ENCODE data around the gene KIZ. TPM values are rescaled to one million over a fixed set of nuclear protein-coding genes. Genes with fewer than 3 reads are reported as not detected.

KIZ gene
- total and polyA plus RNA-seq, 2 experiments from 2014 or later: 13.5 to 15.4 TPM

- WGBS (ENCODE audit: low lambda C conversion rate, missing lambda C conversion rate): 1% methylated on average over 25 of the region's 35 CpGs
- Histone ChIP-seq H3K27ac (no peak overlapping the region), H3K27me3 (peaks cover 100% of the 10 kb centered on the region), H3K4me3 (no peak overlapping the region), H2AFZ (peak overlapping the region; percentile 15), H4K20me1 (ENCODE audit: insufficient read depth, poor library complexity, severe bottlenecking) (no peaks in the 10 kb centered on the region), H3K36me3 (replicated peaks; ENCODE audit: insufficient read depth, low read depth) (no peaks in the 10 kb centered on the region), H3K79me2 (no peaks in the 10 kb centered on the region), H3K4me2 (peak overlapping the region; percentile 76), H3K4me1 (ENCODE audit: insufficient read depth) (peaks cover 27% of the 10 kb centered on the region), H3K9me3 (ENCODE audit: low read depth) (no peaks in the 10 kb centered on the region), H3K9me2 (replicated peaks; ENCODE audit: insufficient read depth) (no peaks in the 10 kb centered on the region)
- TF ChIP-seq CTCF (IDR thresholded peaks at IDR 0.05; ENCODE audit: poor library complexity) (no peak), EZH2phosphoT487 (IDR thresholded peaks at IDR 0.05; ENCODE audit: low read depth, severe bottlenecking, unreplicated experiment) (peak; percentile 3)
- DNase-seq (ENCODE audit: low spot score): peak; percentile 12
Measured at GRCh38 chr20:21101453-21101931, 24.4 kb upstream of the KIZ start.

- Histone ChIP-seq H3K9me2 (replicated peaks; ENCODE audit: insufficient read depth) (no peaks in the 10 kb centered on the region), H3K79me2 (no peaks in the 10 kb centered on the region), H3K9me3 (ENCODE audit: low read depth) (no peaks in the 10 kb centered on the region), H3K4me2 (peak overlapping the region; percentile 76), H3K36me3 (replicated peaks; ENCODE audit: insufficient read depth, low read depth) (no peaks in the 10 kb centered on the region), H3K4me1 (ENCODE audit: insufficient read depth) (peaks cover 27% of the 10 kb centered on the region), H4K20me1 (ENCODE audit: insufficient read depth, poor library complexity, severe bottlenecking) (no peaks in the 10 kb centered on the region), H3K27me3 (peaks cover 100% of the 10 kb centered on the region), H3K27ac (no peak overlapping the region), H2AFZ (peak overlapping the region; percentile 15), H3K4me3 (no peak overlapping the region)
- WGBS (ENCODE audit: low lambda C conversion rate, missing lambda C conversion rate): 2% methylated on average over 35 of the region's 35 CpGs
- peak; percentile 16 for DNase-seq (ENCODE audit: low spot score)
- TF ChIP-seq EZH2phosphoT487 (IDR thresholded peaks at IDR 0.05; ENCODE audit: low read depth, severe bottlenecking, unreplicated experiment) (peak; percentile 12), CTCF (IDR thresholded peaks at IDR 0.05; ENCODE audit: poor library complexity) (no peak), EZH2 (IDR thresholded peaks at IDR 0.05; ENCODE audit: borderline replicate concordance) (peak; percentile 78)
Measured at GRCh38 chr20:21101932-21102575, 23.8 kb upstream of the KIZ start.

DNA sequence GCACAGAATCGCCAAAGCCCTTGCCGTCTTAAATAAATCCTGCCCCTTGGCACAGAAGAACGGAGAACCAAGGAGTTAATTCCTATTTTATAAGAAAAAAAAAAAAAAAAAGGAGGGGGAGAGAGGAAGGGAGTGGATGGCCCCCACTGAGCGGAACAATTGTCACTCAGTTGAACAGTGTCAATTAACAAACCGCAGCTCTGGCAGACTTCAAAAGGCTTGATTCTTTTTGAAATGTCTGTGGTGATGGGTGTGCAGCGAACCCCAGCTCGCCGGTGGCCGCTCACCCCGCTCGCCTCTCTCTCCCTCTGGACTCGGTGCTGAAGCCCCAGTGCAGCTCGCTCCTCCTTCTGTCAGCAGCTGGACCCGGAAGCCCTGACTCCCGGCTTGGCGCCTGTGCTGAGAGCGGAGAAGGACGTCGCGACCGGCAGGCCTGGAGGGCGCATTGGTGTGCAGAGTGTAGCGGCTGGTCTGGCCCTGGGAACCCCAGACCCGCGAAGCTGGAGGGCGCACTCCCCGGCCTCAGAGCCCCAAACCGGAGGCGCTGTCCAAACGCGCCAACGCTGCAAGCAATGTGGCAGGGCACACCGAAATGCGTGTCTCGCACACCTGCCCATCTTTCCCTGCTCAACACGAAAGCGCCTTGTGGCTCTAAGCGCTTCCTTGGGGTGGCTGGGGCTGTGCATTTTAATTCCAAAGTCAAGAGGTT lies 23.1 kb upstream of the KIZ start:
- no peaks in the 10 kb centered on the region for H3K79me2 ChIP-seq
- H2AFZ ChIP-seq: peak overlapping the region; percentile 15
- TF ChIP-seq CTCF (IDR thresholded peaks at IDR 0.05; ENCODE audit: poor library complexity) (no peak), EZH2 (IDR thresholded peaks at IDR 0.05; ENCODE audit: borderline replicate concordance) (peak; percentile 54)
- DNase-seq (ENCODE audit: low spot score): peak; percentile 38
- WGBS (ENCODE audit: low lambda C conversion rate, missing lambda C conversion rate): 1% methylated on average over 38 of the region's 38 CpGs
- peaks cover 100% of the 10 kb centered on the region for H3K27me3 ChIP-seq
- H3K9me3 ChIP-seq (ENCODE audit: low read depth): no peaks in the 10 kb centered on the region
- H3K4me1 ChIP-seq (ENCODE audit: insufficient read depth): peaks cover 27% of the 10 kb centered on the region
- peak overlapping the region; percentile 76 for H3K4me2 ChIP-seq
- H3K36me3 ChIP-seq (replicated peaks; ENCODE audit: insufficient read depth, low read depth): no peaks in the 10 kb centered on the region
- no peaks in the 10 kb centered on the region for H4K20me1 ChIP-seq (ENCODE audit: insufficient read depth, poor library complexity, severe bottlenecking)
- H3K4me3 ChIP-seq: no peak overlapping the region
- H3K9me2 ChIP-seq (replicated peaks; ENCODE audit: insufficient read depth): no peaks in the 10 kb centered on the region
- no peak overlapping the region for H3K27ac ChIP-seq
